OCI-LY7 (cell line): ENCODE measurements around the gene GMNN.

Experiments used
- CTCF ChIP-seq: fragments of 200-600 bp; sonication (generic); conservative IDR thresholded peaks from 2 replicates; pipeline ENCODE4 v1.5.1; 2014; ENCODE audit warnings: mild to moderate bottlenecking, antibody characterized with exemption, low read length, moderate library complexity, mixed read lengths
- EZH2phosphoT487 ChIP-seq: fragments of 200-600 bp; sonication (generic); IDR thresholded peaks from 2 replicates; pipeline ENCODE4 v1.6.1; 2018; ENCODE audit warnings: low read depth, borderline replicate concordance, mild to moderate bottlenecking, mixed run types, antibody characterized with exemption, low read length, moderate library complexity, mixed read lengths

GRCh38 chr6:24788031-24788665 is 13.4 kb downstream of the GMNN start:
- TF ChIP-seq CTCF: no peak
- TF ChIP-seq EZH2phosphoT487: no peak
